HepG2 (cell line): Measurements from ENCODE around the gene PPOX. TPM values are rescaled to one million over a fixed set of nuclear protein-coding genes. Genes with fewer than 3 reads are reported as not detected.

Experiments used
- BHLHE40 ChIP-seq: IDR thresholded peaks from 2 replicates; pipeline ENCODE4 v1.6.1; 2011; ENCODE audit warnings: low read length, improper control_type of control experiment
- BRCA1 ChIP-seq: sonication (generic); formaldehyde crosslinking; IDR thresholded peaks from 2 replicates; pipeline ENCODE4 v1.4.0; 2020; ENCODE audit warnings: missing genetic modification reagents
- EP300 ChIP-seq, 3 experiments: sonication (generic) in 1 of 3; formaldehyde crosslinking in 1 of 3; IDR thresholded peaks; 2 replicates each; pipeline versions ENCODE4 v1.5.1 to v1.6.1; 2011 to 2020; ENCODE audit warnings: low read depth in 2 of 3, low read length in 2 of 3, borderline replicate concordance in 1 of 3, improper control_type of control experiment in 1 of 3, mild to moderate bottlenecking in 1 of 3, missing genetic modification reagents in 1 of 3, moderate library complexity in 1 of 3
- FOXC1 ChIP-seq: sonication (generic); formaldehyde crosslinking; IDR thresholded peaks from 2 replicates; pipeline ENCODE4 v1.8.0; 2022; ENCODE audit warnings: mild to moderate bottlenecking, missing genetic modification reagents, borderline replicate concordance
- HOXA9 ChIP-seq: sonication (generic); formaldehyde crosslinking; IDR thresholded peaks from 2 replicates; pipeline ENCODE4 v1.8.1; 2022; ENCODE audit warnings: missing genetic modification reagents, mild to moderate bottlenecking, moderate library complexity, borderline replicate concordance
- JUND ChIP-seq: sonication (generic); formaldehyde crosslinking; IDR thresholded peaks from 2 replicates; pipeline ENCODE4 v1.8.0; 2022; ENCODE audit warnings: mild to moderate bottlenecking, missing genetic modification reagents
- KAT8 ChIP-seq: IDR thresholded peaks from 2 replicates; pipeline ENCODE4 v1.6.1; 2016; ENCODE audit warnings: missing genetic modification reagents, missing compliant biosample characterization
- KLF12 ChIP-seq: sonication (generic); formaldehyde crosslinking; IDR thresholded peaks from 2 replicates; pipeline ENCODE4 v1.4.0; 2020; ENCODE audit warnings: missing genetic modification reagents, borderline replicate concordance
- KMT2A ChIP-seq: sonication (generic); formaldehyde crosslinking; IDR thresholded peaks from 2 replicates; pipeline ENCODE4 v1.4.0; 2020; ENCODE audit warnings: missing genetic modification reagents
- MTF2 ChIP-seq: sonication (generic); formaldehyde crosslinking; IDR thresholded peaks from 2 replicates; pipeline ENCODE4 v1.5.0; 2020; ENCODE audit warnings: missing genetic modification reagents, borderline replicate concordance
- RAD51 ChIP-seq: fragments of 450-650 bp; IDR thresholded peaks from 2 replicates; pipeline ENCODE4 v1.6.1; 2016; ENCODE audit warnings: borderline replicate concordance
- RARG ChIP-seq: sonication (generic); formaldehyde crosslinking; IDR thresholded peaks from 2 replicates; pipeline ENCODE4 v1.4.0; 2020; ENCODE audit warnings: low read depth, mild to moderate bottlenecking, missing genetic modification reagents
- SP140L ChIP-seq: sonication (generic); formaldehyde crosslinking; IDR thresholded peaks from 2 replicates; pipeline ENCODE4 v1.4.0; 2020; ENCODE audit warnings: missing genetic modification reagents, borderline replicate concordance
- ZBTB21 ChIP-seq: sonication (generic); formaldehyde crosslinking; IDR thresholded peaks from 2 replicates; pipeline ENCODE4 v1.4.0; 2020; ENCODE audit warnings: missing genetic modification reagents
- ZFP41 ChIP-seq: sonication (generic); formaldehyde crosslinking; IDR thresholded peaks from 2 replicates; pipeline ENCODE4 v1.4.0; 2020; ENCODE audit warnings: mild to moderate bottlenecking, missing genetic modification reagents, borderline replicate concordance
- ZNF121 ChIP-seq: sonication (generic); formaldehyde crosslinking; IDR thresholded peaks from 2 replicates; pipeline ENCODE4 v1.5.0; 2020; ENCODE audit warnings: mild to moderate bottlenecking, missing genetic modification reagents
- ZNF160 ChIP-seq: sonication (generic); formaldehyde crosslinking; IDR thresholded peaks from 2 replicates; pipeline ENCODE4 v1.8.0; 2022; ENCODE audit warnings: mild to moderate bottlenecking, inconsistent platforms, missing genetic modification reagents
- ZNF3 ChIP-seq: IDR thresholded peaks from 2 replicates; pipeline ENCODE4 v1.7.0; 2017; ENCODE audit warnings: inconsistent platforms
- ZNF460 ChIP-seq: sonication (generic); formaldehyde crosslinking; IDR thresholded peaks from 2 replicates; pipeline ENCODE4 v1.5.1; 2020; ENCODE audit warnings: missing genetic modification reagents, mild to moderate bottlenecking, borderline replicate concordance
- ZNF556 ChIP-seq: sonication (generic); formaldehyde crosslinking; IDR thresholded peaks from 2 replicates; pipeline ENCODE4 v1.4.0; 2020; ENCODE audit warnings: mild to moderate bottlenecking, missing genetic modification reagents, borderline replicate concordance
- ZNF605 ChIP-seq: sonication (generic); formaldehyde crosslinking; IDR thresholded peaks from 2 replicates; pipeline ENCODE4 v1.8.0; 2022; ENCODE audit warnings: mild to moderate bottlenecking, missing genetic modification reagents
- ZNF724P ChIP-seq: sonication (generic); formaldehyde crosslinking; IDR thresholded peaks from 2 replicates; pipeline ENCODE4 v1.8.0; 2022; ENCODE audit warnings: missing genetic modification reagents, borderline replicate concordance
- polyA plus RNA-seq, 8 experiments: library from polyadenylated mRNA; depleted of rRNA in 3 of 8; stranded (reverse) in 7 of 8; unstranded in 1 of 8; fragments of >200 nt; fragmentation: Illumina TruSeq in 4 of 8; extraction: Trizol in 4 of 8; gene quantifications; 2 replicates each; pipeline versions ENCODE4 v1.2.1 to v1.2.3, GENCODE V29; 2011 to 2016; ENCODE audit warnings: low read depth in 4 of 8, missing spikeins in 1 of 8, mixed read lengths in 1 of 8; ENCODE audit not compliant: insufficient read depth in 1 of 8
- total RNA-seq, 5 experiments: library from RNA; depleted of rRNA; stranded (reverse); fragments of >200 nt; fragmentation: Illumina TruSeq; extraction: Trizol; gene quantifications; 2 replicates each; pipeline ENCODE4 v1.2.3, GENCODE V29; 2016; ENCODE audit warnings: low read depth in 1 of 5
- TF ChIP-seq, protein P1 (sequence below): sonication (generic); formaldehyde crosslinking; IDR thresholded peaks from 2 replicates; pipeline ENCODE4 v1.5.1; 2020; ENCODE audit warnings: missing genetic modification reagents, mild to moderate bottlenecking, borderline replicate concordance
- TF ChIP-seq, protein P2 (sequence below): sonication (generic); formaldehyde crosslinking; conservative IDR thresholded peaks from 2 replicates; pipeline ENCODE4 v1.8.1; 2023; ENCODE audit warnings: missing genetic modification reagents
- TF ChIP-seq, protein P3 (sequence below): sonication (generic); formaldehyde crosslinking; IDR thresholded peaks from 2 replicates; pipeline ENCODE4 v1.8.0; 2022; ENCODE audit warnings: mild to moderate bottlenecking, missing genetic modification reagents, moderate library complexity
- TF ChIP-seq, protein P4 (sequence below): fragments of 450-650 bp; IDR thresholded peaks from 2 replicates; pipeline ENCODE4 v1.6.1; 2016

PPOX gene
- total and polyA plus RNA-seq, 2 of the 13 experiments (the other 11 are each of a cell fraction or from before 2014, with no cell fraction given), result 15.5 to 27.7 TPM

DNA sequence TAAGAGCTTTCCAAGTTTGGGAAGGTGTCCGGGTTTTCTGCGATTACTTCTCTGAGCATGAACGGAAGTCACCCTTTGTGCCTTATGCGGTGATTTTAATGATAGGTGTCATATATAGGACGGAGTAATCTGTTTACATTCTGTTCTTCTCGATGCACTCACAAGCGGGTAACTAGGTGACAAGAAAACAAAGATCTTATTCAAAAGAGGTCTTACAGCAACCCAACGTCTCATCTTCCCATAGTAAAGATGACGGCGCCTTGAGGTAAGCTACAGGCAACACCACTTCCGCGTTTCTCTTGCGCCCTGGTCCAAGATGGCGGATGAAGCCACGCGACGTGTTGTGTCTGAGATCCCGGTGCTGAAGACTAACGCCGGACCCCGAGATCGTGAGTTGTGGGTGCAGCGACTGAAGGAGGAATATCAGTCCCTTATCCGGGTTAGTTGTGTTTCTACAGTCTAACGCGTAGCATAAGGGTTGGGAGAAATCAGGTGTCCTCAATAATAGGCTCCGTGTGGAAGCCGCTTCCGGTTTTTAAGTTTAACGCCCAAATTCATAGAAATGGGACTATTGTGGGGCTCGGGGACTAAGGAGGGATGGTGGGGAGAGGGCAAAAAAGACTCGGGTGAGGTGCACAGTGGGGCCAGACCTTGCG, 12.4 kb upstream of the PPOX start, which contains the start of gene UFC1 (continued):
- TF ChIP-seq EP300 (IDR thresholded peaks at IDR 0.05; ENCODE audit: low read depth in 2 of 2, low read length in 2 of 2) (no peak), EP300 (CRISPR knock-in tag; IDR thresholded peaks at IDR 0.05; ENCODE audit: borderline replicate concordance) (no peak), ZNF556 (CRISPR knock-in tag) (peak; percentile 31; the same call in 1 of the 2 replicates), SP140L (CRISPR knock-in tag) (no peak), ZNF121 (CRISPR knock-in tag) (no peak), FOXC1 (peak; percentile 52; the same call in 1 of the 2 replicates), RARG (CRISPR knock-in tag) (no peak), MTF2 (CRISPR knock-in tag) (no peak), KLF12 (CRISPR knock-in tag) (peak; percentile 72; the same call in 1 of the 2 replicates), ZNF460 (CRISPR knock-in tag) (no peak), ZFP41 (CRISPR knock-in tag) (no peak), JUND (CRISPR knock-in tag) (0 out of 2 replicates have a peak, but pooled peaks have one; percentile 25), KMT2A (CRISPR knock-in tag) (peak; percentile 59; the same call in 1 of the 2 replicates), KAT8 (CRISPR knock-in tag) (peak; percentile 95), ZBTB21 (CRISPR knock-in tag) (peak; percentile 25; the same call in 1 of the 2 replicates), ZNF605 (CRISPR knock-in tag) (no peak), BRCA1 (CRISPR knock-in tag) (no peak), BHLHE40 (no peak), HOXA9 (CRISPR knock-in tag) (0 out of 2 replicates have a peak, but pooled peaks have one; percentile 42), RAD51 (no peak), ZNF160 (CRISPR knock-in tag) (no peak), ZNF3 (no peak), ZNF724P (CRISPR knock-in tag) (0 out of 2 replicates have a peak, but pooled peaks have one; percentile 40)
- TF ChIP-seq, protein P1, sequence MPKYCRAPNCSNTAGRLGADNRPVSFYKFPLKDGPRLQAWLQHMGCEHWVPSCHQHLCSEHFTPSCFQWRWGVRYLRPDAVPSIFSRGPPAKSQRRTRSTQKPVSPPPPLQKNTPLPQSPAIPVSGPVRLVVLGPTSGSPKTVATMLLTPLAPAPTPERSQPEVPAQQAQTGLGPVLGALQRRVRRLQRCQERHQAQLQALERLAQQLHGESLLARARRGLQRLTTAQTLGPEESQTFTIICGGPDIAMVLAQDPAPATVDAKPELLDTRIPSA, result no peak
- TF ChIP-seq, protein P2, sequence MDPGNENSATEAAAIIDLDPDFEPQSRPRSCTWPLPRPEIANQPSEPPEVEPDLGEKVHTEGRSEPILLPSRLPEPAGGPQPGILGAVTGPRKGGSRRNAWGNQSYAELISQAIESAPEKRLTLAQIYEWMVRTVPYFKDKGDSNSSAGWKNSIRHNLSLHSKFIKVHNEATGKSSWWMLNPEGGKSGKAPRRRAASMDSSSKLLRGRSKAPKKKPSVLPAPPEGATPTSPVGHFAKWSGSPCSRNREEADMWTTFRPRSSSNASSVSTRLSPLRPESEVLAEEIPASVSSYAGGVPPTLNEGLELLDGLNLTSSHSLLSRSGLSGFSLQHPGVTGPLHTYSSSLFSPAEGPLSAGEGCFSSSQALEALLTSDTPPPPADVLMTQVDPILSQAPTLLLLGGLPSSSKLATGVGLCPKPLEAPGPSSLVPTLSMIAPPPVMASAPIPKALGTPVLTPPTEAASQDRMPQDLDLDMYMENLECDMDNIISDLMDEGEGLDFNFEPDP (CRISPR knock-in tag), result no peak
- TF ChIP-seq, protein P3, sequence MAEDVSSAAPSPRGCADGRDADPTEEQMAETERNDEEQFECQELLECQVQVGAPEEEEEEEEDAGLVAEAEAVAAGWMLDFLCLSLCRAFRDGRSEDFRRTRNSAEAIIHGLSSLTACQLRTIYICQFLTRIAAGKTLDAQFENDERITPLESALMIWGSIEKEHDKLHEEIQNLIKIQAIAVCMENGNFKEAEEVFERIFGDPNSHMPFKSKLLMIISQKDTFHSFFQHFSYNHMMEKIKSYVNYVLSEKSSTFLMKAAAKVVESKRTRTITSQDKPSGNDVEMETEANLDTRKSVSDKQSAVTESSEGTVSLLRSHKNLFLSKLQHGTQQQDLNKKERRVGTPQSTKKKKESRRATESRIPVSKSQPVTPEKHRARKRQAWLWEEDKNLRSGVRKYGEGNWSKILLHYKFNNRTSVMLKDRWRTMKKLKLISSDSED, result no peak
- TF ChIP-seq, protein P4, sequence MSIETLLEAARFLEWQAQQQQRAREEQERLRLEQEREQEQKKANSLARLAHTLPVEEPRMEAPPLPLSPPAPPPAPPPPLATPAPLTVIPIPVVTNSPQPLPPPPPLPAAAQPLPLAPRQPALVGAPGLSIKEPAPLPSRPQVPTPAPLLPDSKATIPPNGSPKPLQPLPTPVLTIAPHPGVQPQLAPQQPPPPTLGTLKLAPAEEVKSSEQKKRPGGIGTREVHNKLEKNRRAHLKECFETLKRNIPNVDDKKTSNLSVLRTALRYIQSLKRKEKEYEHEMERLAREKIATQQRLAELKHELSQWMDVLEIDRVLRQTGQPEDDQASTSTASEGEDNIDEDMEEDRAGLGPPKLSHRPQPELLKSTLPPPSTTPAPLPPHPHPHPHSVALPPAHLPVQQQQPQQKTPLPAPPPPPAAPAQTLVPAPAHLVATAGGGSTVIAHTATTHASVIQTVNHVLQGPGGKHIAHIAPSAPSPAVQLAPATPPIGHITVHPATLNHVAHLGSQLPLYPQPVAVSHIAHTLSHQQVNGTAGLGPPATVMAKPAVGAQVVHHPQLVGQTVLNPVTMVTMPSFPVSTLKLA, result 0 out of 2 replicates have a peak, but pooled peaks have one; percentile 12
